Activated T-cell treated with anti-CD3 and anti-CD28 coated beads for 48 hours (primary cell): ENCODE measurements around the gene CHMP5.

Experiments
- DNase-seq: peaks from one replicate; pipeline ENCODE4 v3.0.0-alpha.2; 2020; ENCODE audit warnings: low read depth

CHMP5 gene

DNA sequence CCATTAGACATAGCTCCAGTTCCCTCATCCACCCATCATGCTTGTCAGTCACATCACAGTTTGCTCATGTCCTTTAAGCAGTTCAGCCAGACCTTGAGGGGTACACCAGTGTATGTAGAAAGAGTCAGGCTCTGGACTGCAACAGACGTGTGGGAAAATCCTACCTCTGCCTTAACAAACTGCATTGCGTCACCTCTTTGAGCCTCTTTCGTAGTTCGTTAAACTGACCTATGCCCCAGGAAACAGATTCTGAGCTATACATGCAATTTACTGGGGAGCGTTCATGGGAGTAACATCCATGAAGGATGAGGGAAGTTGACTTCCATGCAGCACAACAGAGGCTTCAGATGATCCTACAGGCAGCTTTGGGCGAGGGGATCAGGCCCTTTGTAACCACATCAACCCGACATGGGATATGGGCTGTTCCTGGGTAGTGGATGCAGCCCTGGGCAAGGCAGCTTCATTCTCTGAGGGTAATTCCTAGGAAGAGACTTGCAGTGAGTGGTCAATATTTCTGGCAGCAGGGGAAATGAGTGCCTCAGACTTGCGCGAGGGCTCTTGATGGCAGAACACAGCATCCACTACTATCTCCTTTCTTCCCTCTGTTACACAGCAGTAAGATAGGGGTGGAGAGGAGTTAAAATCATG lies 20.6 kb upstream of the CHMP5 start:
- no peak for DNase-seq

DNA sequence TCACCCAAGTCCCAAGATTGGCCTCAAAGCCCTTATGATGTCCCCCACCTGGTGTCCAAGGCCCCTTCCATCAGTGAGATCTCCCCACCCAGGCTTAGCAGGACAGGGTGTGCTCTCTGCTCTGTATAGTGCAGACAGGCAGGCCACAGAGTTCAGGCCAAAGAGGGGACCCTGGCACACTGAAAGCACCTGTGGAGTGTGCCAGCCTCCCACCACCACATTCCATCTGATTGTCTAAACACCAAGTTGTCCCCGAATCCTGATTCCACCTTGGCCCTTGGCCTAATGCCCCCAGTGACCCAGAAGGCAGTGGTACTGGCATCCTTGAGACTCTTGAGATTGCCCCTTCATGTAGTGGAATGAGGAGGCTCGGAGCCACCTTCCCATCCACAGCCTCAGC lies 19.5 kb upstream of the CHMP5 start:
- no peak for DNase-seq

DNA sequence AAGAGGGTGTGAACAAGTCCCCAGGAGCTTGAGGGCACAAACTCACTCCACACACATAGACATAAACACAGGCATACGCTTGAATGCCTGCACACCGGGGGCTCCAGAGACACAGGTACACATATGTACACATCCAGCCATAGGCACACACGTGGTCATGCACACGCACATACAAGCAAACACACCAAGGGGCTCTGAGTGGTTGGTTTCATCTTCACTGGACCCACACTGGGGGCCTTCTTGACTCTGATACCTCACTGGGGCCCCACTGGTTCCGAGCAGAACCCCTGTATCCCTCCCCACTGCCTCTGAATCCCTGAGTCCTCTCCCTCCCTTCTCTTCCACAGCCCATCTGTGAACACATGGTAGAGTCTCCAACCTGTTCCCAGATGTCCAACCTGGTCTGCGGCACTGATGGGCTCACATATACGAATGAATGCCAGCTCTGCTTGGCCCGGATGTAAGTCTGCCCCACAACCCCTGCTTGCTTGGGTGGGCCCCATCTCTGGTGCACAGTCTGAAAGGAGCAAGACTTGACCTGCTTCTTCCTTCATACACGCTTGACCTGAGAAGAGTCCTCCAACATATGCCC lies 18.5 kb upstream of the CHMP5 start:
- DNase-seq = no peak

DNA sequence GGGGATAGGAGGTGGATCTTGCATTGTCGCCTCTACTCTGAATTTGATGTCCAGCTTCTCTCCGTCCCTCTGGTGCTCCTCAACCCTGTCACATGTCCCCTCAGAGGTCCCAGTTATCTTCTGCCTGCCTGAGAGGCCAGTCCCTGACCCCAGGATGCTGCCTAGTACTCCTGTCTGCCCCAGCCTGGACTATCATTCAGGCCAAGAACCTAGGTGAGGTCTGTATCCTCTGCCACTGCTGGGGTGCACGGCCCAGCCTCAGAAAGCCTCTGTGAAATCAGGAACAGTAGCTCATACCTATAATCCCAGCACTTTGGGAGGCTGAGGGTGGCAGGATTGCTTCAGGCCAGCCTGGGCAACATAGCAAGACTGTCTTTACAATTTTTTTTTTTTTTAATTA lies 16.2 kb upstream of the CHMP5 start:
- no peak for DNase-seq

DNA sequence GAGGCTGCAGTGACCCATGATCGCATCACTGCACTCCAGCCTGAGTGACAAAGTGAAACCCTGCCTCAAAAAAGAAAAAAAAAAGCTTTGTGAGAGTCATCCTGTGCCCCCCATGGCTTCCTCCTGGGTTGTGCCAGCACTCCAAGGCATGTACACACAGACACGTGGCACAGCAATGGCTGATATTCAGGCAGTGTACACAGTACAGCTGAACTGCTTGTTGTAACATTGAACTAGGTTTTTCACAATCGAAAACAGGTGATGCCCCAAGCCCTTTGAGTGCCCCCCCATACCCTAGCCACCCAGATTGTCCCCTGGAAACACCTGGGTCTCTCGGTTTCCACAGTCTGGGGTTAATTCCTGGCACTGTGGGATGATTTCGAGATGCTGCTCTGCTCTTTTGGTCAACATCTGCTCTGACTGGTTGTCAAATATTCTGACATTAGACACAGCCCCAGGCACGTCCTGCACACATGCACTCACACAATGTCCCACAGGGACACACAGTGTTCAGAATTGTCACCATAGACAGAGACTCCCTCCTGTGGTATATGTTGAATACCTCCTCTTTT lies 15.7 kb upstream of the CHMP5 start:
- no peak for DNase-seq

DNA sequence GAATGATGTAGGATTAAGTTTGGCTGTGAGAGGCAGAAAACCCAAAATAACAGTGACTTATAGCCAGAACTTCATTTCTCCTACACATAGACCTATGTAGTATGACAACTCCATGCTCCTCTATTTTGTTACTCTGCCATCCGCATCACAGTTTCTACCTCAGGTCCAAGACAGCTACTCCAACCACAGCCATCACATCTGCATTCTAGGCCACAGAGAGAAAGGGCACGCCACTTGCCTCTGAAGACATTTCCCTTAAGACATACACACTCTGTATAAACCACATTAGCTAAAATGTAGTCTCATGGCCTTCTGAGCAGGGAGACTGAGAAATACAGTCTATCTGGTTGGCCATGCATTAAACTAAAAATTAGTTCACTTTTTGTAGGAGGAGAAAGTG lies 14.9 kb upstream of the CHMP5 start:
- no peak for DNase-seq

DNA sequence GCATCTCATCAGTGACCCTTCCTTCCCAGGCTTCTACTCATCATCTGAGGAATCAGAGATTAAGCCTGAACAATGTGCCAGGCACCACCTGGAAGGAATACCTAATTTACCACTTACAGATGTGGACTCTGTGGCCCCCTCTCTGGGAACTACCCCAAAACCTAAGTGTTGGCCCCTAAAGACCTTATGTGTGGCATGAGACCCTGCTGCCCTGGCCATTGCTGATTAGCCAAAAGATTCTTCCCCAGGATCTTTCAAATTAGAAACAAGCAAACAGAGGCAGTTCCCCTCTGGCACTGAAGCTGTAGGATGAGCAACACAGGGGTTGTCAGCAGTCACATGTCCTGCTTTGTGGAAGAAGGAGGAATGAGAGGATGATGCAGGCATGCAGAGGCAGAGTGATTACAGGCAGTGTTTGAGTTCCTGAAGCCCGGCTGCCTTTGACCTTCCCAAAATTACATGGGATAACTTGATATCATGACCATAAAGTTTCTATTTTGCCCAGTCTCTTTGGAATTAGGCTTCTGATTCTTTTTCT lies 14.3 kb upstream of the CHMP5 start:
- DNase-seq = no peak

DNA sequence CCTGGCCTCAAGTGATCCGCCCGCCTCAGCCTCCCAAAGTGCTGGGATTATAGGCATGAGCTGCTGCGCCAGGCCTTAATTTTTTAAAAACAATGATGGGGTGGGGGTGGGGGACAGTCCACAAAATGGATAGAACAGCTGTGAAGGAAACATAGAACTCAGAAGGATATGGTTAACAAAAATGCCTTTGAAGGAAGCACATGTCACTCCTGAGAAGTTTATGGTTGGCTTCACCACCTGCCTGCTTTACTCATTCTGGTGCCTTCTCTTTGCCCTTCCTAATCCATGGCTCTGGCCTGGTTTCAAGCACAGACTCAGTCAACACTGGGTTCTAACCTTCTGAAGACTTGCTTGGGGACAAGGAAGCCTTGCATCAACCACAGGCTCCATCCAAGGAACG lies 10.6 kb upstream of the CHMP5 start:
- DNase-seq = no peak

DNA sequence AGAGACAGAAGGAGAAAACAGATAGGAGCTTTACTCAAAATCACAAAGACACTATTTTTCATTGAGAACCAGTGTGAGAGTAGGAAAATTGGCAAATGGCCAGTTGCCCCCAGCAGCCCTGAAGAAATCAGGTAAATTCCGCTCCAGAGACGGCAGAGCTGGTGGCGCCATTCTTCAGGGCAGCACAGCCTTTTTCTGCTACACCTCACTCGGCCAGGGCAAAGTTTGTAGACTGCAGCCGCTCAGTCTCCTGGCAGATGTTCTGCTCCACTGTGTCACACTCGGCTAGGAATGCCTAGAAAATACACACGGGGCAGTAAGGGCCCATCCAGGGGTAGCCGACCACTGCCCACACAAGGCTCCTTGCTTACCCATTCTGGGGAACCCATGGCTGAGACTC lies 9.8 kb upstream of the CHMP5 start:
- DNase-seq = no peak

DNA sequence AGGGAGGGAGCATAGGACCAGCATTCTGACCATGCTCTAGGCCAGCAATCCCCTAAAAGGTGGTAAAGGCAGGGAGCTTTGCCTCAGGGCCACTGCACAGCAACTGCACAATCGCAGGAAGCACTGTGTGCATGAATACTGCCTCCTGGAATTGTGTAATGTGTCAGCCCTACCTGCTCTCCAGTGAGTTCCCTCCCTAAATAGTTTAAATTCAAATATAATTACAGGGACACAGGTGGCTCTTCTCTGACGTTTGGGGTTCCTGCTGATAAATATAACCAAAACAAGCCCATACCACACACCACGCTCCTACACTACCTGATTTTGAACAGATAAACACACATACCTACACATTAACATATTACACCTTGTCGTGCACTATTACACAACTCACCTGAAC lies 9.4 kb upstream of the CHMP5 start:
- DNase-seq = no peak

DNA sequence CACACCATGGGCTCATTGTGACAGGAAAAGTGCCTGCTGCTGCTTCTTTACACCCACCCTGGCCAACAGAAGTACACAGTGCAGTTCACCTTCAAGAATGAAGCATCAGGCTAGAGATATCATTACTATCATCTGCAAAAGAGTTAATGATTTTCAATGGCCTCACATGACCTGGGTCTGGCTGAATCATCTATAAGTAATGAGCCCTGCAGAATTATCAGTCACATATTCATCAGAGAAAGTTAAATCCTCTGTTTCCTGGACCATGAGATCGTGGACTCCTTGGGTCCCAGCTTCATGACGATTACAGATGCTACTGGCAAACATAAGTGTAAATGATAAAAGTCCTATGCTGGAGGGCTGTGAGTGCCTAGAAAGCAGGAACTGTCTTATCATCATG lies 8.6 kb upstream of the CHMP5 start:
- no peak for DNase-seq

DNA sequence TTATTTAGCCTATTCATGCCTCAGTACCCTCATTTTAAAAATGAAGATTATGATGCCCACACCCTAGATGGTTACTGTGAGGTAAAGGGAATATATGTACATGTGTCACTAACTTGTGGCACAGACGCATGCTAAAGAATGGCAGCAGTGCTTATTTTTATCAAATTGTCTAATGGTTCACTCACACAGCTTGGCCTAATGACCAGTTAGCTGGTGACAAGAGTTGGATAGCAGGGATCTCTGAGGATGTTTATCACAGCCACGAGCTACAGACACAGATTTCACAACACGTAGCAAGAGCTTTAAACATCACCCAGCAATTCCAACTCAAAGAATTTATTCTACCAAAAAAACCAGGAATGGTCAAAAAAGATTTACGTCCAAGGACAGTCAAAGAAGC lies 7.6 kb upstream of the CHMP5 start:
- DNase-seq = no peak

DNA sequence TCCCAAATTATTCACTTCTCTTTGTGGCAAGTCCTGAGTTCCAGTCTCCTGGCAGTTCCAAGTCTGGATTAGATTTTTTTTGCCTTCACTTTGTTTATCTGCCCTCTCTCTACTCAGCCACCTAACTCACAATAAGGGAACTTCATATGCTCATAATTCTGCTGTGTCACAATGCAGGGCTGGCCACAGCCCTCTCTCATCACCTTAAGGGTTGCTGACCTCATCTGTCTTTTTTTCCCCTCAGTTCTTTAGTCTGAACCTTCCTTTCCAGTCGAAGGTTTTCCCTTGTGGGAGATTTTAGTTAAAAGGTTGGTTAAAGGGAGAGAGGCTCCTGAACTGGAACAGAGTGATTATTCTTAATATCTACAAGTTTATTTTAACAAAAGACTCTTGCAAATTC lies 4.5 kb upstream of the CHMP5 start:
- no peak for DNase-seq

DNA sequence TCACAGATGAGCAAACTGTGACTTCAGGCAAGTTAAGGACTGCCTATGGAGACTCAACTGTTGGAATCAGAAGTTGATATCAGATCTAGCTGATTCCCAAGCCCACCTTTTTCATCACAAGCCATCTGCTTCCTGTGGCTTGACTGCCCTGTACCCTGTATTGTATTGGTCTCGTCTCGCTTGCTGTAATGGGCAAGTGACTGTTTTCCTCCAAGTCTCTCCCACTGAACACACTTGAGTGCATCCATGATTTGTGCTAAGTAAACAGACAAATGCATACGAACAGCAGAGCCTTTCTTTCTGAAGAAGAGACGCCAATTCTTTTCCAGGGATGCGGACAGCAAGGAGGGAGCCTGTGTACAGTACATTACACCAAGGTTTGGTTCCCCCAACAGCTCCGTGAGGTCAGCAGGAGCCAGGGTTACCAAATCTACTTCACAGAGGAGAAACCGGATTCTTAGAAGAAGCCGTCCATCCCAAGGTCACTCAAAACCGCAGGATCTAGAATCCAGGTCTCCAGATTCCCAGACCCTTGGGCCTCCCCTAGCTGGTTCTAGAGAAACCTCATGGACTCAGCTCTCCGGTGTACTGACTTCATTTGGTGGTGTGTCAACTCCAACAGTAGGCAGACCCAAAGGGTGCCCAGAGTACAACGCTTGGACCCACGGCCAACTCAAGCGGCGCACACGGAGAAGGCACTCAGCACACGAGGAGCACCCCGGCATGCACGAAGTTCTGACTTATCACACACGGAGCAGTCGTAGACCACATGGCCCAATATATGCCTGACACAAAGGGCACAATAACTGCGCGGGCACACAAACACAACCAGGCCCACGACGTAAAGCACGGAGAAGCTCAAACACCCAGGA lies 1.5 kb upstream of the CHMP5 start:
- DNase-seq = no peak

DNA sequence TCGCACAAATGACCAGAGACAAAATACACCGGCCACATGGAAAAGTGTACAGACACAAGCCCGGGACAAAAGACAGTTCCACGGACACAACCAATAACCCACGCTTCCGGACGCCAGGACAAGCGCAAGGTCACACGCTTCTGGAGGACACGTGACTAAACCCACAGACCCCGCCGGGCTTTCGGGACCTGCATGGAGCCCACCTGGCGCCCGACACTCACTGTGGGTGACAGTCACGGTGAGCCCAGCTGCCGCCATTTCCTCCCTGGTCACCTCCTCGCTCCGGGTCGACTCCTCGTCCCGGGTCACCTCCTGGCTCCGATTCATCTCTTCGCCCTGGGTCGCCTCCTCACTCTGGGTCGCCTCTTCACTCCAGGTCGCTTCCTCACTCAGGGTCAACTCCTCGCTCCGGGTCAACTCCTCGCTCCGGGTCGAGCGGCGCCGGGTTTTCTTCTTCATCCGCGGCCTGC lies 811 bp upstream of the CHMP5 start:
- DNase-seq = peak; percentile 27

DNA sequence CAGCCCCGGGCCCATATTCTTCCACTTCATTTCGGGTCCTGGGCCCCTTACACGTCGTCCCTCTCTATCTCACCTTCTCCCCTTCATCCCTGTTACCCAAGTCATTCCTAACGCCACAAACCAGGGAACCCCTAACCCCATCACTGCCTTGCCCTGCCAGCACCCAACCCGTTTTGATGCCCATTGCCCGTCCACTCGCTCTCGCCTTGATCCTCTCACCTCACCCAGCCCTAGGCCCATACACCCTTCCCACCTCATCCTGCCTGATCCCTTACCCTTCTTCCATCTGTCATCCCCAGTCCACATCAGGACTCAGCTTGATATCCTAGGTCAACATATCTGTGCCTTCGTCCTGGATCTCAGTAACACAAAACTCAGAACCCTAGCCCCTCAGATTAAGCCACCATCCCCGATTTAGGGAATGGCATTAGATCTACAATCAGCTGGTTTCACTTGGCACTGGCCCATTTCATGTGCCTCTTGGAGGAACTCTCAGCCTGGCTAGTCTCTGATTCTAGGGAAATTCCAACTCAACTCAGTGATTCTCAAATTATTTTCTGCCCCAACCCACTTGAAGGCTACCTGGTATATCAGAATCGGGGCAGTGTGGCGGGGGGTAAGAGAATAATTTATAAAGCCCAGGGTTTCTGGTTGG lies 489 bp downstream of the CHMP5 start:
- DNase-seq = no peak

DNA sequence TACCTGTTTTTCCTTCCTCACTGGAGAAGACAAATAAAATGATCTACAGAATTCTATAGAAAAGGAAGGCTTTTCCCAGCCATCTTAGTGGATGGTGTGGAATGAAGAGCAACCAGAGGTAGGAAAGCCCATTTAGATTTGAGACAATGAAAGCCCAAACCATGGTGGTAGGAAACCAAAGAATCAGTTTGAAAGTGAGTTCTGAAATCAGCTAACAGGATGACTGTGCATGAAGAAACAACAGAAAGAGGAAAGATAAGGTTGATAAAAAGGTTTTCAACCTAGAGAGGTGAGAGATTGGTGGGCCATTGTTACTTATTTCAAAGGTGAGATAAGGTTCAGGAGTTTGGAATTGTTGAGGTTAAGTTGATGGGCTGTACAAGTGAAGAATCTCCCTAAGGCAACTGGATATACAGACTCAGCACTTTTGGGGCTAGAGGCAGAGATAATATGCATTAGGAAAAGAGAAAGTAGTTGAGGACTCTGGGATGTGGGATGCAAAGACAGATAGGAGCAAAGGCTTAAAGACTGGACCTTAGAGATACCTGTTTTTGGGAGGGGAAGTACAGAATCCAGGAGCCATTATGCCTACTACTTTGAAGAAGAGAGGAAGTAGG lies 2.4 kb downstream of the CHMP5 start:
- DNase-seq = no peak

DNA sequence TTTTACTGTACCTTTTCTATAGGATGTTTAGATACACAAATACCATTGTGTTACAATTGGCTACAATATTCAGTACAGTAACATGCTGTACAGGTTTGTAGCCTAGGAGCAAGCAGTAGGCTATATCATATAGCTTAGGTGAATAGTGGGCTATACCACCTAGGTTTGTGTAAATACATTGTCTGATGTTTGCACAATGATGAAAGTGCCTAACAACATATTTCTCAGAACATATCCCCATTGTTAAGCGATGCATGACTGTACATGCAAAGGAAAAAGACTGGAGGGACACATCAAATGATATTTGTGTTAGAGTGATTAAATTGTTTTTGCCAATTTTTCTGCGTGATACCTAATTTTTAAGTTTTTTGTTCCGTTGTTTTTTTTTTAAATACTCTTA lies 5.3 kb downstream of the CHMP5 start:
- DNase-seq = no peak

DNA sequence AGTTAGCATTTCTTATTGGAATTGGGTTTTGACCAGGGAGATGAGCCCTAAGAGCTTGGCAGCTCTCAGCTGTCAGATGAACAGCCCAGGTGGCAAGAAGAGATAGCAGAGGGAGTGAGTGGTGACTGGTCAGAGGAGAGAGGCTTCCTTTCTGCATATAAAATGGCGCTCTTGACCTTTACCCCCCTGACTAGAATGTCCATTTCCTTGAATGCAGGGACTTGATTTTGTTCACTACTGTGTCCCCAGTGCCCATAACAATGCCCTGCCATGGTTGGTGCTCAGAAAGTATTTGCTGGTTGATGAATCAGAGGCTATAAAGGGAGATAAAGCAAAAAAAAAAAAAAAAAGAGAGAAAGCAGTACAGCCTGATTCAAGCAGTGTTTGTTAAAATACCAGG lies 7.2 kb downstream of the CHMP5 start:
- DNase-seq = no peak

DNA sequence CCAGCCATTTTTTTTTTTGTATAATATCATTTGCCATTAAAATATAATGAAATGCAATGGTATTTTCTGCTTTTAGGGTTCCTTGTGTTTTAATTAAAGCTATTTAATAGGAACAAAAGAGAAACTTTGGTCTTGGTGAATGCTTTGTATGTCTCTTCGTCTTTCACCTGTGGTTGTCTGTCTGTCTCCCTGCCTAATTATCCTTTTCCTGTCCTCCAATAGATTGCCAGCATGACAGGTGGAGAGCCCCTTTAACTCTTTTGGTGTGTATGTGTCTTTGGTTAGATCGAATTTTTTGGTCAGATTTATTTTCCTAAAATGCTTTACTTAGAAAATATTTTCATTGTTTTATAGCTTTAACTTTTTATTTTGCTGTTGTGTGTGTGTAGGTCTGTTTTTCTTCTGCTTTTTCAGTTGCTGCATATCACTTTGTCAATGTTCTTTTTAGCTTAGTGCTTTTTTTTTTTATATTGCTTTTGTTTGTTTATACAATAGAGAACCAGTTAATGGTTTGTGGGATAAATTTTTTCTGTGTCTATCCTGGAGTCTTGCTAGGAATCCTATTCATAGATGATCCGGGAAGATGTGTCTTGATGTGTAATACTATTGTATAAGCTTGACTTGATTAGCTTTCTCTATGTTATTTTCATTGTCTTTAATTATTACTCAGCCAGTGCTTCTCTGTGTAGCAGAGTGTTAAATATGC lies 8.6 kb downstream of the CHMP5 start:
- DNase-seq = no peak

DNA sequence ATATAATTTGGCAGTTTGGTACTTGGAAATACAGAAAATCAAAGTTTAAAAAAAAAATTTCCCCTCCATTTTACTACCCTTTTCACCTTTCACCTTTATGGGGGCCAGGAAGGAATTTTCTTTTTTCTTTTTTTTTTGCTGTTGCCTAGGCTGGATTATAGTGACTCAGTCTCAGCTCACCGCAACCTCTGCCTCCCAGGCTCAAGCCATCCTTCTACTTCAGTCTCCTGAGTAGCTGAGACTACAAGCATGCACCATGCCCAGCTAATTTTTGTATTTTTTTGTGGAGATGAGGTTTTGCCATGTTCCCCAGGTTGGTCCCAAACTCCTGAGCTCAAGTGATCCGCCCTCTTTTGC lies 9.1 kb downstream of the CHMP5 start:
- no peak for DNase-seq
